AG09309 (cell line): Measurements from ENCODE around the gene TRIM46.

Experiments used
- DNase-seq: peaks from one replicate; pipeline ENCODE4 v3.0.0-alpha.2; 2010; ENCODE audit warnings: low read depth
- H3K4me3 ChIP-seq: 2 replicates; pipeline ENCODE4 v1.5.1; 2011; ENCODE audit warnings: mild to moderate bottlenecking, low read depth, low read length, moderate library complexity; ENCODE audit not compliant: control insufficient read depth
- TF ChIP-seq, protein P1 (sequence below): IDR thresholded peaks from 2 replicates; pipeline ENCODE4 v1.5.1; 2011; ENCODE audit warnings: mild to moderate bottlenecking, low read depth, low read length, inconsistent platforms; ENCODE audit not compliant: insufficient read depth, control insufficient read depth; ENCODE audit errors: missing control alignments

Gene TRIM46

DNA sequence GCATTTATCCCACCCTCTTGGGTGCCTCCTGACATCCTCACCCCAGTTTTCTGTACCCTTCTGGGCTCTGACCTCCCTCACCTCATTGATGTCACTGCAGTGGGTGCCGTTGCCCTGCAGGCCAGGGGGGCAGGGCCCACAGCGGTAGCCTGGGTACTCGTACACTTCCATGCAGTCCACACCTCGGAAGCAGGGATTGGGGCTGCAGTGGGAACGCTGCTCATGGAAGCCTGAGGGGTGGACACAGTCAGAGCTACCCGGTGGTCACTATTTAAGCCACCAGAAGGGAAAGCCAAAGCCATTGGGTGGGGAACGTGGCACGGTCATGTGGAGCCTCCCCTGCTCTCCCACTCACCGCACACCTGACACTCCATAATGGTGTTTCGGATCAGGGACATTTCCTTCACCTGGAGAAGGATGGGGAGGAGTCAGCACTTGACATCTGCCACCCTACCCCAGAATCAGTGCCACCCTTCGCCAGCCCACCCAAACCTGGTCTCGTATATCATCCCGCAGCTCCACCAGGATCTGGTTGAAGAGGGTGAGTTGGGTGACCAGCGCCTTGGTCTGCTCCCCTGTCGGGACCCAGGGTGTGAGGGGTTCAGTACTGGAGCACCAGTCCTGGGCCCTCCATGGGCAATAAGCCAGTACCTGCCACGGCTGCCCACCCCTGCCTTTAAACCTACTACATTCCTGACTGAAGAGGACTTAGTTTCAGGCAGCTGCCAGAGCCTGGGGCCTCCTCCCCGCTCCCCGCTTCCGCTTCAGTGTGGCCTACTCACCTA, 29.3 kb downstream of the TRIM46 start:
- TF ChIP-seq, protein P1, sequence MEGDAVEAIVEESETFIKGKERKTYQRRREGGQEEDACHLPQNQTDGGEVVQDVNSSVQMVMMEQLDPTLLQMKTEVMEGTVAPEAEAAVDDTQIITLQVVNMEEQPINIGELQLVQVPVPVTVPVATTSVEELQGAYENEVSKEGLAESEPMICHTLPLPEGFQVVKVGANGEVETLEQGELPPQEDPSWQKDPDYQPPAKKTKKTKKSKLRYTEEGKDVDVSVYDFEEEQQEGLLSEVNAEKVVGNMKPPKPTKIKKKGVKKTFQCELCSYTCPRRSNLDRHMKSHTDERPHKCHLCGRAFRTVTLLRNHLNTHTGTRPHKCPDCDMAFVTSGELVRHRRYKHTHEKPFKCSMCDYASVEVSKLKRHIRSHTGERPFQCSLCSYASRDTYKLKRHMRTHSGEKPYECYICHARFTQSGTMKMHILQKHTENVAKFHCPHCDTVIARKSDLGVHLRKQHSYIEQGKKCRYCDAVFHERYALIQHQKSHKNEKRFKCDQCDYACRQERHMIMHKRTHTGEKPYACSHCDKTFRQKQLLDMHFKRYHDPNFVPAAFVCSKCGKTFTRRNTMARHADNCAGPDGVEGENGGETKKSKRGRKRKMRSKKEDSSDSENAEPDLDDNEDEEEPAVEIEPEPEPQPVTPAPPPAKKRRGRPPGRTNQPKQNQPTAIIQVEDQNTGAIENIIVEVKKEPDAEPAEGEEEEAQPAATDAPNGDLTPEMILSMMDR: no peak
- DNase-seq: no peak

DNA sequence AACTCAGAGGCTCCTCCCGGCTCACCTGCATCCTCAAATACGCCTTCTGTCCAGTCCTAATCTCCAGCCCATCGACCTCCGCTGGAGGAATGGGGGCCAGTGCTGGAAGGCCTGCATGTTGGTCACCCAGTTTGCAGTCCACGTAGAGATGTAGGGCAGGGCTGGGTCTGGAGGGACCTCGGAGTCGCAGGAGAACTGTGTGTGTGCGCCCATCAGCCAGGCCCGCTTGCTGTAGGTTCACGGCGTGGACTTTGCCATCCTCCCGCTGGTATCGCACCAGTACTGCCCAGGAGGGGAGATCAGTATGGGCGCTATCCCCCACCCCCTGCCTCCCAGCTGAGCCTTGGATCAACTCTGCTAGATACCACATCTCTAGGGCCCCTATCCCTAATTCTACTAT, 31.4 kb downstream of the TRIM46 start:
- no peak for DNase-seq
- TF ChIP-seq, protein P1: no peak

More for the DNA sequence above, 29.3 kb downstream of the TRIM46 start:
- no peak overlapping the region for H3K4me3 ChIP-seq

DNA sequence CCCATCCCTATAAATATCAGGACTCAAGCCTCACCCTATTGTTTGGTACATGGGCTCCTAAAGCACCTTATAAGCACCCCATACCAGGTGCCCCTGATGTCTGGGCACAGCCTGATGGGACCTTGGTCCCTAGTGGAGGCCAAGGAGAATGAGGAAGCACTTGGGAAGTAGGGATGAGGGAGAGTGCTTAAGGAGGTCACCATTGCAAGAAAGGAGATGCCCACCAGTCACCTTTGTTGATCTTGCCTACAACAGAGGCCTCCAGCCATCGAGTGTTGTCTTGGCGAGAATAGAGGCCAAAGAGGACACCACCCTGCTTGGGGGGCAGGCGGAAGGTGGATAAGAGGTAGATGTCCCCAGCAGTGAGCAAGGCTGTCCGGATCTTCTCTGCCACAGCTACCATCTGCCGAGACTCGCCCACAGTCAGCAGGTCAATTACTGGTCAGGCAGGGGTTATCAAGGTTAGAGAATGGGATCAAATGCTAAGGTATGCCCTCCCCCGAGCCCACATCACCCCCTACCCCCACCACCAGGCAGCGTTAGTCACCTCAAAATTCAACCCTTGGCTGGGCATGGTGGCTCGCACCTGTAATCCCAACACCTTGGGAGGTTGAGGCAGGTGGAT, 32.4 kb downstream of the TRIM46 start:
- no peak overlapping the region for H3K4me3 ChIP-seq
- no peak for DNase-seq
- TF ChIP-seq, protein P1: no peak

More for the DNA sequence above, 31.4 kb downstream of the TRIM46 start:
- no peak overlapping the region for H3K4me3 ChIP-seq

DNA sequence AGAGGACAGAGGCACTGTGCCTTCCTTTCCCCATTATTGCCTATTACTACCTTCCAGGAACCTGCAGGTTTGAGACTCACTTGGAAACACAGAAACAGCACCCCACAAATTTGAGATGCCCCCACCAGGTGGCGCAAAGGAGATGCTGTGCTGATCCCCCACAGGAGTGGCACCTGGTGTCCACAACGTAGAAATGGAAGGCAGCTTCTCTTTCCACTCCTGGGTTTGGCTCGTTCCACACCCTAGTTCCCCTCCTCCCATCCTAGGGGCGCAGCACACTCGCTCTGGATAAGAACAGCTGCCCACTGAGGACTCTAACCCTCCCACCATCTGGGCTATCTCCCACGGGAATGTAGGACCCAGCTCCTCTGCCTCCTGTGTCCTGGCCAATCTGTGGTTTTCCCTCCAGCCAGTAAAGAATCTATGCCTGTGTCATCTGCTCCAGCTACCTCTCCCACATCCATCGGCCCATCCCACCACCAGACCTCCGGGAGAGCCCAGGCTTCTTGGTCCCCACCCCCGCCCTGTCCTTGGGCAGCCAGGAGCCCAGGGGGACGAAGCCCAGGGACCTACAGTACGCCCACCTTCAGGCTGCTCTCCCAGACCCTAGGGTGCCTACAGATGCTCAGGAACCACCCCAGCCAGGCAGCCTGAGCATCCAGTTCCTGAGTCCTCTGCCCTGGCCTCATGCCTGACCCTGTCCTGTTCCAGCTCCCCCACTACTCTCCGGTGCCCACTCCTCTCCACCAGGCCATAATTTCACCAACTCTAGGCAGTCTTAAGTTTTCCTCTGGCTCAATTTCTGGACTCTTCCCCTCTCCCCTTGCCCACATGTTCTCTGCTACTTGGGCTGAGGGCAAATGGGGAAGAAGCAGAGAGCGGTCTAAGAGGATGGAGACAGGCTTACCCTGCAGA, 33.5 kb downstream of the TRIM46 start:
- TF ChIP-seq, protein P1: peak; percentile 92
- no peak for DNase-seq
- H3K4me3 ChIP-seq: peak overlapping the region; percentile 83

DNA sequence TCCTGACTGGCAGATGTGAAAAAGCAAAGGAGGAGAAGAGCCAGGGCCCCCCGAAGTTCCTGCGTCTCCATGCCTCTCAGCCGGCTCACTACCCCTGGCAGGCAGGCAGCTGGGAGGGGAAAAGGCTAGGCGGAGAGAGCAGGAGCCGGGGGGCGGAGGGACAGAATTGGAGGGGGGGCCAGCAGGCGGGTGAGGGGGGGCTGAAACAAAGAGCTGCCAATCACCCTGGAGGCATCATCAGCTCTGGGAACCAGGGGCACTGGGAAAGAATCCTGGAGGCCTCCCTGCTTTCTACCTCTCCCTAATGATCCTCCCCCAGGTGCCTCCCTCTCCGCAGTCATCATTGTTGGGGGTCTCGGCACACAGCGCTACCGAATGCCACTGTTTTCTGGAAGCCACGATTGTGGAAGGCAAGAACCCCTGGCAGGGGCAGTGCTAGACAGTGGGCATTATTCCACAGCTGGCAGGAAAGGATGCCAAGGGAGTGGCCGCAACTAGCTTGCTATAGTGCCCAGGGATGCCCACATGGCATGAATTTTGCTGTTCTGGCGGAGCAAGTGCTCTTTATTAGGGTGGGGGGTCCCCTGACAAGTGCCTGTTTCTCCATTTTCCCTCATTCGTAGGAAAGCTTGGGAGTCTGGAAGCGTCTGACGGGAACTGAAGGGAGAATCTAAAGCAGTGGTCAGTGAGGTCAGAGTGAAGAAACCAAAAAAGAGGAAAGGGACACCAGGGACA, 34.3 kb downstream of the TRIM46 start, which contains the start of gene THBS3:
Gene THBS3, minus strand, starts transcription at position 92 of the 735 bp plus-strand sequence. Its CDS starts 21 bp downstream, at position 71.
- peak within 1 kb of the TSS; percentile 83 for H3K4me3 ChIP-seq
- DNase-seq: no peak
- TF ChIP-seq, protein P1: no peak
